ENCODE measurements around the gene TANC1. TPM values are rescaled to one million over a fixed set of nuclear protein-coding genes. Genes with fewer than 3 reads are reported as not detected.

Gene TANC1
- total and polyA plus RNA-seq, 2 of the 4 experiments (the other 2 are of a cell fraction) = 10.2 to 12.9 TPM

GRCh38 chr2:159002462-159003111 is 34.1 kb downstream of the TANC1 start:
- Histone ChIP-seq H3K9me1 (ENCODE audit: insufficient read depth, low read length) (peaks cover 28% of the 10 kb centered on the region), H3K9me3 (ENCODE audit: control insufficient read depth, insufficient read depth, low read length) (no peaks in the 10 kb centered on the region), H3K4me2 (ENCODE audit: low read depth, low read length) (no peak overlapping the region), H3K4me1 (ENCODE audit: control insufficient read depth, insufficient read depth, low read length) (peaks cover 19% of the 10 kb centered on the region), H3K27me3 (ENCODE audit: control insufficient read depth, insufficient read depth, low read length) (no peaks in the 10 kb centered on the region), H3K18ac (ENCODE audit: low read depth, low read length) (no peak overlapping the region), H4K8ac (ENCODE audit: low read depth in 2 of 2, low read length in 2 of 2) (no peak overlapping the region), H3K4me3 (ENCODE audit: insufficient read depth, low read depth, low read length) (no peak overlapping the region), H2AK9ac (replicated peaks; ENCODE audit: low read depth, low read length, poor library complexity) (no peak overlapping the region), H3K56ac (ENCODE audit: extremely low read depth, insufficient read depth, low read length) (no peak overlapping the region), H3K14ac (replicated peaks; ENCODE audit: low read depth, low read length) (no peak overlapping the region), H2BK5ac (ENCODE audit: low read depth, low read length, poor library complexity, severe bottlenecking) (no peak overlapping the region), H3K23ac (ENCODE audit: low read depth, low read length) (no peak overlapping the region), H3K9ac (ENCODE audit: low read depth, low read length) (no peak overlapping the region), H2BK15ac (ENCODE audit: low read depth, low read length) (no peak overlapping the region), H2BK120ac (ENCODE audit: low read depth, low read length) (no peak overlapping the region), H4K91ac (ENCODE audit: insufficient read depth, low read depth, low read length) (no peak overlapping the region), H3K36me3 (ENCODE audit: control insufficient read depth, insufficient read depth, low read length) (peaks cover 4% of the 10 kb centered on the region), H2AK5ac (ENCODE audit: low read depth, low read length) (no peak overlapping the region), H2BK20ac (ENCODE audit: low read depth, low read length) (no peak overlapping the region), H3K4ac (ENCODE audit: low read depth, low read length) (no peak overlapping the region), H3K27ac (ENCODE audit: insufficient read depth, low read length) (no peak overlapping the region), H2AFZ (replicated peaks; ENCODE audit: low read length, poor library complexity) (no peak overlapping the region), H3K79me1 (ENCODE audit: low read depth in 1 of 2, low read length in 2 of 2) (peaks cover 29 to 73% of the 10 kb centered on the region in 2 experiments), H4K20me1 (ENCODE audit: insufficient read depth, low read length) (peaks cover 12% of the 10 kb centered on the region), H4K5ac (ENCODE audit: low read depth, low read length) (no peak overlapping the region)
- TF ChIP-seq CTCF (conservative IDR thresholded peaks at IDR 0.05; ENCODE audit: low read depth, low read length) (no peak), RCOR1 (IDR thresholded peaks at IDR 0.05; ENCODE audit: insufficient replicate concordance, low read length) (no peak), MAZ (IDR thresholded peaks at IDR 0.05; ENCODE audit: borderline replicate concordance, low read depth, low read length) (no peak), POLR2A (IDR thresholded peaks at IDR 0.05; ENCODE audit: low read depth, low read length) (no peak), ELK1 (IDR thresholded peaks at IDR 0.05; ENCODE audit: borderline replicate concordance, low read depth, low read length) (no peak), RAD21 (IDR thresholded peaks at IDR 0.05; ENCODE audit: low read length) (no peak), RFX5 (IDR thresholded peaks at IDR 0.05; ENCODE audit: low read depth, low read length) (no peak), SMC3 (IDR thresholded peaks at IDR 0.05; ENCODE audit: low read depth, low read length) (no peak), BHLHE40 (IDR thresholded peaks at IDR 0.05; ENCODE audit: low read depth, low read length) (no peak), CEBPB (IDR thresholded peaks at IDR 0.05; ENCODE audit: low read depth, low read length) (no peak), MAFK (IDR thresholded peaks at IDR 0.05; ENCODE audit: low read depth, low read length) (no peak), FOS (IDR thresholded peaks at IDR 0.05; ENCODE audit: low read depth, low read length) (no peak), USF2 (IDR thresholded peaks at IDR 0.05; ENCODE audit: low read depth, low read length) (no peak), NFE2L2 (IDR thresholded peaks at IDR 0.05; ENCODE audit: low read depth, low read length) (no peak), CHD1 (IDR thresholded peaks at IDR 0.05; ENCODE audit: low read depth, low read length) (no peak)
- POLR2A ChIA-PET (ENCODE audit: unreplicated experiment) = no interaction called here
- intact Hi-C loops (cut with micrococcal nuclease) (no loop called here), in situ Hi-C loops (cut with MboI; ENCODE audit: low sequenced_read_pairs) (no loop called here), dilution Hi-C loops (cut with HindIII; ENCODE audit: low sequenced_read_pairs, unreplicated experiment) (no loop called here)
- CTCF ChIA-PET = no interaction called here
- DNase-seq (peak; percentile 64), ATAC-seq (ENCODE audit: low read depth) (peak; percentile 13; the same call in 1 of the 2 replicates)
- no TSS peak for BruUV-seq (replicated peaks)
- no CpG with 5 or more reads among the region's 7 CpGs for WGBS, 2 experiments (ENCODE audit: extremely low coverage in 2 of 2, insufficient read length in 1 of 2)

Measured in IMR-90 (cell line).